Thyroid gland (tissue), 4 donors: ENCODE measurements around the gene FHIT. TPM values are rescaled to one million over a fixed set of nuclear protein-coding genes. Genes with fewer than 3 reads are reported as not detected.

Source experiments
- DNase-seq, 2 donors: peaks; one replicate each; pipeline ENCODE4 v3.0.0-alpha.2; 2019
- H3K27ac ChIP-seq, 3 donors: fragments of 200-600 bp; sonication (generic); 1 replicate in 2 of 3; 2 replicates in 1 of 3; pipeline ENCODE4 v1.5.1; 2016 to 2019; ENCODE audit warnings: mild to moderate bottlenecking in 1 of 3, moderate library complexity in 1 of 3
- H3K27me3 ChIP-seq: fragments of 200-600 bp; sonication (generic); one replicate; pipeline ENCODE4 v1.5.1; 2019
- H3K36me3 ChIP-seq, 2 donors: fragments of 200-600 bp; sonication (generic); one replicate each; pipeline ENCODE4 v1.5.1; 2016 to 2019
- H3K4me1 ChIP-seq, 2 donors: fragments of 200-600 bp; sonication (generic); one replicate each; pipeline ENCODE4 v1.5.1; 2017 to 2019
- H3K4me3 ChIP-seq, 3 donors: fragments of 200-600 bp; sonication (generic); replicated peaks in 1 of 3; 1 replicate in 2 of 3; 2 replicates in 1 of 3; pipeline ENCODE4 v1.5.1; 2016; ENCODE audit warnings: mild to moderate bottlenecking in 1 of 3
- H3K9me3 ChIP-seq: fragments of 200-600 bp; sonication (generic); one replicate; pipeline ENCODE4 v1.5.1; 2017
- CTCF ChIP-seq, 6 experiments: fragments of 200-600 bp in 3 of 6; fragments of 450-650 bp in 3 of 6; sonication (generic) in 3 of 6; IDR thresholded peaks; one replicate each; pipeline ENCODE4 v1.5.1; 2016 to 2019; ENCODE audit warnings: antibody characterized with exemption in 6 of 6, mild to moderate bottlenecking in 2 of 6, inconsistent platforms in 1 of 6, moderate library complexity in 1 of 6
- POLR2A ChIP-seq, 2 donors: fragments of 450-650 bp; IDR thresholded peaks; one replicate each; pipeline ENCODE4 v1.6.1; 2017; ENCODE audit warnings: antibody characterized with exemption in 2 of 2, mild to moderate bottlenecking in 2 of 2, moderate library complexity in 1 of 2
- WGBS, 2 donors: methylation state at CpG; one replicate each; pipeline ENCODE4 v1.1.5; 2017; 5-methylcytosine and 5-hydroxymethylcytosine counted together
- intact Hi-C: fragments of 100-400 bp; cut with DNase I; formaldehyde crosslinking; loops from one replicate; pipeline ENCODE4 v1.15.1; 2023
- total RNA-seq, 4 donors: library from RNA; depleted of rRNA; stranded (reverse); fragments of >200 nt; gene quantifications; one replicate each; pipeline ENCODE4 v1.2.3, GENCODE V29; 2016

Gene FHIT
- total RNA-seq, 4 donors from 2014 or later, result 12.2 to 18.9 (median 16.2) TPM

- H3K36me3 ChIP-seq, result no peaks in the 10 kb centered on the region
- TF ChIP-seq POLR2A (IDR thresholded peaks at IDR 0.05) (no peak), CTCF (IDR thresholded peaks at IDR 0.05) (no peak)
- WGBS, 2 donors, result 81 to 86% methylated on average over 6 of the region's 6 CpGs
- no peaks in the 10 kb centered on the region for H3K27me3 ChIP-seq
- H3K9me3 ChIP-seq, result no peaks in the 10 kb centered on the region
- H3K4me3 ChIP-seq, result no peak overlapping the region
- H3K27ac ChIP-seq, result no peak overlapping the region
- intact Hi-C loops, result no loop called here
- no peak for DNase-seq
- no peaks in the 10 kb centered on the region for H3K4me1 ChIP-seq
These were observed 1484.9 kb downstream of the FHIT start for GRCh38 chr3:59766200-59766872.

GRCh38 chr3:59764171-59764570 is 1487.1 kb downstream of the FHIT start:
- WGBS, 2 donors, result 78 to 83% methylated on average over 4 of the region's 4 CpGs
- TF ChIP-seq POLR2A (IDR thresholded peaks at IDR 0.05) (no peak), CTCF (IDR thresholded peaks at IDR 0.05) (no peak)
- Histone ChIP-seq H3K27me3 (no peaks in the 10 kb centered on the region), H3K4me3 (no peak overlapping the region), H3K4me1 (peaks cover 0 to 5% of the 10 kb centered on the region in 2 donors), H3K27ac (no peak overlapping the region), H3K36me3 (no peaks in the 10 kb centered on the region), H3K9me3 (no peaks in the 10 kb centered on the region)
- DNase-seq, result no peak
- intact Hi-C loops, result no loop called here

- H3K4me1 ChIP-seq, result peaks cover 0 to 5% of the 10 kb centered on the region in 2 donors
- WGBS, 2 donors, result 86 to 95% methylated on average over 5 of the region's 5 CpGs
- no peak for TF ChIP-seq POLR2A (IDR thresholded peaks at IDR 0.05)
- TF ChIP-seq CTCF (IDR thresholded peaks at IDR 0.05), result no peak
- no peak for DNase-seq
- no peaks in the 10 kb centered on the region for H3K36me3 ChIP-seq
- H3K27ac ChIP-seq, result no peak overlapping the region
- no peaks in the 10 kb centered on the region for H3K9me3 ChIP-seq
- intact Hi-C loops, result no loop called here
- no peaks in the 10 kb centered on the region for H3K27me3 ChIP-seq
- no peak overlapping the region for H3K4me3 ChIP-seq
These were observed 1488.3 kb downstream of the FHIT start for GRCh38 chr3:59762941-59763340.

GRCh38 chr3:59759298-59760031 is 1491.8 kb downstream of the FHIT start:
- Histone ChIP-seq H3K4me3 (no peak overlapping the region), H3K36me3 (no peaks in the 10 kb centered on the region), H3K27ac (no peak overlapping the region), H3K27me3 (no peaks in the 10 kb centered on the region), H3K4me1 (peaks cover 0 to 5% of the 10 kb centered on the region in 2 donors), H3K9me3 (no peaks in the 10 kb centered on the region)
- intact Hi-C loops, result no loop called here
- 83 to 91% methylated on average over 6 of the region's 6 CpGs for WGBS, 2 donors
- no peak for DNase-seq
- TF ChIP-seq CTCF (IDR thresholded peaks at IDR 0.05) (no peak), POLR2A (IDR thresholded peaks at IDR 0.05) (no peak)

- DNase-seq, result no peak
- Histone ChIP-seq H3K27ac (no peak overlapping the region), H3K4me3 (no peak overlapping the region), H3K27me3 (no peaks in the 10 kb centered on the region), H3K9me3 (no peaks in the 10 kb centered on the region), H3K4me1 (peaks cover 0 to 5% of the 10 kb centered on the region in 2 donors), H3K36me3 (no peaks in the 10 kb centered on the region)
- TF ChIP-seq POLR2A (IDR thresholded peaks at IDR 0.05) (no peak), CTCF (IDR thresholded peaks at IDR 0.05) (no peak)
- intact Hi-C loops, result no loop called here
- 80 to 89% methylated on average over 1 of the region's 1 CpG for WGBS, 2 donors
These were observed 1492.6 kb downstream of the FHIT start for GRCh38 chr3:59758672-59759071.
